Measurements from ENCODE around the gene RAI1.

- TF ChIP-seq CTCF (IDR thresholded peaks at IDR 0.05 in 8 of 11, conservative IDR thresholded peaks at IDR 0.05 in 3 of 11): no peak
- TF ChIP-seq POLR2A (IDR thresholded peaks at IDR 0.05): no peak
These were observed 3.9 kb downstream of the RAI1 start for GRCh38 chr17:17684906-17685774.

All from spleen (tissue), 7 donors.